SK-N-MC (cell line): ENCODE data around the gene GRK4.

ENCODE experiments used
- EZH2 ChIP-seq: fragments of 200-600 bp; sonication (generic); IDR thresholded peaks from one replicate; pipeline ENCODE4 v1.6.1; 2017; ENCODE audit warnings: antibody characterized with exemption
- POLR2AphosphoS5 ChIP-seq: IDR thresholded peaks from 2 replicates; pipeline ENCODE4 v1.6.1; 2012; ENCODE audit warnings: mild to moderate bottlenecking, low read depth, low read length, borderline replicate concordance

GRCh38 chr4:3046623-3047022 is 83.3 kb downstream of the GRK4 start:
- TF ChIP-seq POLR2AphosphoS5 (no peak), EZH2 (no peak)
